NT2/D1 (cell line): ENCODE results near the gene MAGEA11.

Experiments
- SUZ12 ChIP-seq: IDR thresholded peaks from 2 replicates; pipeline ENCODE4 v1.6.1; 2011; ENCODE audit not compliant: insufficient read length, insufficient read depth; ENCODE audit errors: extremely low read depth
- YY1 ChIP-seq: IDR thresholded peaks from 2 replicates; pipeline ENCODE4 v1.6.1; 2011; ENCODE audit not compliant: insufficient read length, insufficient read depth
- ZNF274 ChIP-seq: IDR thresholded peaks from 2 replicates; pipeline ENCODE4 v1.6.1; 2011; ENCODE audit warnings: mild to moderate bottlenecking, low read depth, low read length

GRCh38 chrX:149711545-149712236 lies at the start of gene MAGEA11:
- TF ChIP-seq YY1 (no peak), SUZ12 (no peak), ZNF274 (no peak)
